Liver (tissue), 9 donors: ENCODE results near the gene SAMD4A. TPM values are rescaled to one million over a fixed set of nuclear protein-coding genes. Genes with fewer than 3 reads are reported as not detected.

Experiments used
- DNase-seq: peaks from one replicate; pipeline ENCODE4 v3.0.0-alpha.2; 2017; ENCODE audit warnings: low spot score
- H3K27ac ChIP-seq, 2 donors: one replicate each; pipeline ENCODE4 v1.7.0; 2013; ENCODE audit warnings: inconsistent platforms in 2 of 2, low read length in 2 of 2, control low read depth in 1 of 2, low read depth in 1 of 2, mild to moderate bottlenecking in 1 of 2
- H3K27me3 ChIP-seq, 4 donors: one replicate each; pipeline versions ENCODE4 v1.6.1 to v1.7.0; 2013; ENCODE audit warnings: low read length in 3 of 4, inconsistent platforms in 1 of 4, mild to moderate bottlenecking in 1 of 4, moderate library complexity in 1 of 4; ENCODE audit not compliant: control insufficient read depth in 4 of 4, insufficient read depth in 4 of 4
- H3K36me3 ChIP-seq, 4 donors: one replicate each; pipeline versions ENCODE4 v1.6.1 to v1.7.0; 2013; ENCODE audit warnings: low read length in 3 of 4, mild to moderate bottlenecking in 3 of 4, low read depth in 1 of 4, moderate library complexity in 1 of 4; ENCODE audit not compliant: control insufficient read depth in 4 of 4, insufficient read depth in 3 of 4
- H3K4me1 ChIP-seq, 4 donors: one replicate each; pipeline versions ENCODE4 v1.6.1 to v1.7.0; 2013; ENCODE audit warnings: low read length in 3 of 4, mild to moderate bottlenecking in 3 of 4, moderate library complexity in 1 of 4; ENCODE audit not compliant: control insufficient read depth in 4 of 4, insufficient read depth in 4 of 4
- H3K4me3 ChIP-seq, 3 donors: one replicate each; pipeline versions ENCODE4 v1.6.1 to v1.7.0; 2013; ENCODE audit warnings: low read length in 3 of 3, control low read depth in 1 of 3, low read depth in 1 of 3, mild to moderate bottlenecking in 1 of 3
- H3K9ac ChIP-seq, 2 donors: one replicate each; pipeline ENCODE4 v1.7.0; 2013; ENCODE audit warnings: low read length in 2 of 2, mild to moderate bottlenecking in 2 of 2, moderate library complexity in 2 of 2, control low read depth in 1 of 2, low read depth in 1 of 2
- H3K9me3 ChIP-seq, 4 donors: one replicate each; pipeline versions ENCODE4 v1.6.1 to v1.7.0; 2013; ENCODE audit warnings: low read length in 3 of 4; ENCODE audit not compliant: control insufficient read depth in 4 of 4
- ATF3 ChIP-seq: IDR thresholded peaks from 2 replicates; pipeline ENCODE4 v1.6.1; 2016; ENCODE audit warnings: antibody characterized with exemption
- CTCF ChIP-seq: fragments of 150-350 bp; IDR thresholded peaks from 2 replicates; pipeline ENCODE4 v1.5.1; 2017; ENCODE audit warnings: improper control_type of control experiment, low read depth, low read length; ENCODE audit not compliant: missing input control
- EGR1 ChIP-seq, 2 donors: IDR thresholded peaks; 2 replicates each; pipeline ENCODE4 v1.6.1; 2016 to 2018; ENCODE audit warnings: antibody characterized with exemption in 2 of 2, low read depth in 2 of 2
- FOXA1 ChIP-seq: IDR thresholded peaks from 2 replicates; pipeline ENCODE4 v1.6.1; 2016; ENCODE audit warnings: antibody characterized with exemption
- FOXA2 ChIP-seq: IDR thresholded peaks from 2 replicates; pipeline ENCODE4 v1.6.1; 2016; ENCODE audit warnings: antibody characterized with exemption
- GABPA ChIP-seq, 2 donors: IDR thresholded peaks in 1 of 2; conservative IDR thresholded peaks in 1 of 2; 2 replicates each; pipeline ENCODE4 v1.6.1; 2016; ENCODE audit warnings: antibody characterized with exemption in 2 of 2, mild to moderate bottlenecking in 1 of 2, moderate library complexity in 1 of 2
- HNF4A ChIP-seq, 2 donors: conservative IDR thresholded peaks; 2 replicates each; pipeline ENCODE4 v1.6.1; 2016; ENCODE audit warnings: antibody characterized with exemption in 2 of 2, mild to moderate bottlenecking in 2 of 2
- JUND ChIP-seq, 2 donors: IDR thresholded peaks; 2 replicates each; pipeline ENCODE4 v1.6.1; 2016; ENCODE audit warnings: antibody characterized with exemption in 2 of 2
- NR2F2 ChIP-seq: IDR thresholded peaks from 2 replicates; pipeline ENCODE4 v1.6.1; 2016; ENCODE audit warnings: antibody characterized with exemption
- RAD21 ChIP-seq, 2 donors: IDR thresholded peaks; 2 replicates each; pipeline ENCODE4 v1.6.1; 2016; ENCODE audit warnings: antibody characterized with exemption in 2 of 2, mild to moderate bottlenecking in 2 of 2
- REST ChIP-seq: IDR thresholded peaks from 2 replicates; pipeline ENCODE4 v1.6.1; 2016; ENCODE audit warnings: antibody characterized with exemption, mild to moderate bottlenecking
- RXRA ChIP-seq, 2 donors: IDR thresholded peaks; 2 replicates each; pipeline ENCODE4 v1.6.1; 2017 to 2018; ENCODE audit warnings: antibody characterized with exemption in 2 of 2, mild to moderate bottlenecking in 1 of 2
- SP1 ChIP-seq: IDR thresholded peaks from 2 replicates; pipeline ENCODE4 v1.6.1; 2018; ENCODE audit warnings: antibody characterized with exemption, mild to moderate bottlenecking
- TAF1 ChIP-seq: conservative IDR thresholded peaks from 2 replicates; pipeline ENCODE4 v1.6.1; 2016; ENCODE audit warnings: antibody characterized with exemption, mild to moderate bottlenecking
- YY1 ChIP-seq: IDR thresholded peaks from 2 replicates; pipeline ENCODE4 v1.6.1; 2016; ENCODE audit warnings: antibody characterized with exemption, mild to moderate bottlenecking
- ZBTB33 ChIP-seq: IDR thresholded peaks from 2 replicates; pipeline ENCODE4 v1.6.1; 2016; ENCODE audit warnings: antibody characterized with exemption
- WGBS: extraction: QIAGEN DNeasy Blood & Tissue Kit; methylation state at CpG from one replicate; pipeline ENCODE4 v1.1.7; 2013; 5-methylcytosine and 5-hydroxymethylcytosine counted together
- polyA plus RNA-seq, 2 donors: library from polyadenylated mRNA; stranded (reverse) in 1 of 2; unstranded in 1 of 2; fragments of 200-250 nt in 1 of 2; fragments of >200 nt in 1 of 2; fragmentation: Nextera tagmentation in 1 of 2; extraction: Ambion mirVana in 1 of 2; gene quantifications; one replicate each; pipeline versions ENCODE4 v1.2.1 to v1.2.3, GENCODE V29; 2013 to 2015
- total RNA-seq, 2 donors: library from RNA; depleted of rRNA; stranded (reverse); fragments of >200 nt; gene quantifications; one replicate each; pipeline ENCODE4 v1.2.3, GENCODE V29; 2014
- donor health status: healthy.
- donor health status: healthy.
- donor health status: healthy.
- donor health status: healthy.
- donor health status: healthy.

Gene SAMD4A
- total and polyA plus RNA-seq, 4 donors: 4.3 to 17.8 (median 8.1) TPM

- no peak for TF ChIP-seq REST
Observed at GRCh38 chr14:54817506-54817905, 250.6 kb downstream of the SAMD4A start (continued).

GRCh38 chr14:54818201-54819133, 251.5 kb downstream of the SAMD4A start:
- no peak for DNase-seq
- no peak overlapping the region for H3K27ac ChIP-seq
- TF ChIP-seq RXRA (IDR thresholded peaks at IDR 0.05) (no peak), ATF3 (no peak), SP1 (no peak), JUND (IDR thresholded peaks at IDR 0.05) (no peak), TAF1 (no peak), RAD21 (IDR thresholded peaks at IDR 0.05) (no peak)
- WGBS: 83% methylated on average over 14 of the region's 14 CpGs
- no peaks in the 10 kb centered on the region for H3K9me3 ChIP-seq
- H3K4me3 ChIP-seq: no peak overlapping the region
- H3K4me1 ChIP-seq: no peaks in the 10 kb centered on the region
- H3K9ac ChIP-seq: no peak overlapping the region
- H3K36me3 ChIP-seq: no peaks in the 10 kb centered on the region
- no peaks in the 10 kb centered on the region for H3K27me3 ChIP-seq

GRCh38 chr14:54822685-54823084, 255.8 kb downstream of the SAMD4A start:
- DNase-seq: no peak

More at GRCh38 chr14:54822685-54823084, 255.8 kb downstream of the SAMD4A start:
- Histone ChIP-seq H3K4me1 (no peaks in the 10 kb centered on the region), H3K9ac (no peak overlapping the region), H3K9me3 (no peaks in the 10 kb centered on the region), H3K4me3 (no peak overlapping the region), H3K27ac (no peak overlapping the region), H3K36me3 (no peaks in the 10 kb centered on the region), H3K27me3 (no peaks in the 10 kb centered on the region)
- TF ChIP-seq TAF1 (no peak), FOXA1 (no peak), YY1 (no peak), RAD21 (IDR thresholded peaks at IDR 0.05) (no peak), EGR1 (IDR thresholded peaks at IDR 0.05; ENCODE audit: low read depth in 2 of 2) (no peak), NR2F2 (no peak), HNF4A (conservative IDR thresholded peaks at IDR 0.05) (no peak), CTCF (no peak), ZBTB33 (no peak), SP1 (no peak), FOXA2 (no peak), ATF3 (no peak), GABPA (IDR thresholded peaks at IDR 0.05 in 1 of 2, conservative IDR thresholded peaks at IDR 0.05 in 1 of 2) (no peak), JUND (IDR thresholded peaks at IDR 0.05) (no peak)
